ENCODE measurements around the gene ZNF618.

DNA sequence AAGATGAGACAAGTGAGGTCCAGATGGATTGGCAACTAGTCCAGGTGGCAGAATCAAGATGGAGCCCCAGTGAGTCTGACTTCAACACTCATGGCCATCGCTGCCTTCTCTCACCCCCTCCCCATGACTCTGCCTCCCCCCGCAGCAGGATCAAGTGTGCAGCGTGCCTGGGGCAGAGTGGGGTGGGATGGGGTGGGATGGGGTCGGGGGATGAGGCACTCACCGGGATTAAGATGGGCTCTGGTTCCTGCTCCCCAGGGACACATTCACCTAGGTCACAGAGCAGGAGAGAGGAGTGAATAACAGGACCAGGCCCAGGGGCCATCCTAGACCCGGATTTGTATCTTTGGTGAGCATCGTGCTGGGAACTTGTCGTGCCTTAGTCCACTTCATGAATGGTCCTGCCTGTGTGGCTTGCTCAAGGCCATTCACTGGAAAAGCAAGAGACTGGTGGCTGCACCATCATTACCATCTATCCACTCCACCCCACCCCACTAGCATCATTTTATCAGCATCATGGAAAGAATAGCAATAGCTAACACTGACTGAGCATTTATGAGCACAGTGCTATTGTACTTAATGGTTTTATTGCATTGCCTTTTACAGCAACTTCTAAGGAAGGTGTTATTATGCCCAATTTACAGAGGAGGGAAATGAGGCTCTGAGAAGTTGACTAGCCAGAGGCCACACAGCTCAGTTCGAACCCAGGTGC, 193.5 kb downstream of the ZNF618 start:
- TF ChIP-seq EZH2 (IDR thresholded peaks at IDR 0.05; ENCODE audit: insufficient read depth, poor library complexity, severe bottlenecking), result no peak
- no peak for TF ChIP-seq EZH2phosphoT487 (IDR thresholded peaks at IDR 0.05; ENCODE audit: insufficient read depth, low read depth)
